ENCODE data around the gene CEP76. TPM values are rescaled to one million over a fixed set of nuclear protein-coding genes. Genes with fewer than 3 reads are reported as not detected.
A peak's percentile ranks its signal among the peaks of the same experiment; 100 is the strongest.

CEP76 gene
- total and polyA plus RNA-seq, 2 donors (not counting 1 experiment from before 2014, with no cell fraction given): 5.3 to 10.0 TPM

- no peaks in the 10 kb centered on the region for H3K79me2 ChIP-seq (ENCODE audit: control insufficient read depth, insufficient read depth, low read length)
- Mint-ChIP-seq H3K4me1 (no peaks in the 10 kb centered on the region), H3K4me3 (no peak overlapping the region), H3K27me3 (no peaks in the 10 kb centered on the region), H3K27ac (peak overlapping the region; percentile 22), H3K9me3 (ENCODE audit: insufficient read depth) (no peaks in the 10 kb centered on the region)
- no peak for DNase-seq
- no peak for TF ChIP-seq EZH2 (IDR thresholded peaks at IDR 0.05; ENCODE audit: borderline replicate concordance, insufficient read depth, low read depth, low read length, poor library complexity, severe bottlenecking)
- no peak for TF ChIP-seq CTCF (IDR thresholded peaks at IDR 0.05)
- no peak overlapping the region for H3K9ac ChIP-seq (ENCODE audit: low read length)
- H4K20me1 ChIP-seq (ENCODE audit: control insufficient read depth, insufficient read depth, low read length, poor library complexity, severe bottlenecking): no peaks in the 10 kb centered on the region
- ChIA-PET POLR2A (no interaction called here), CTCF (no interaction called here)
- H3K4me2 ChIP-seq (replicated peaks; ENCODE audit: low read depth, low read length, poor library complexity, severe bottlenecking): no peak overlapping the region
- no peaks in the 10 kb centered on the region for H3K9me3 ChIP-seq (ENCODE audit: control extremely low read depth in 1 of 3, control insufficient read depth in 2 of 3, insufficient read depth in 1 of 3, low read length in 2 of 3)
- no peak overlapping the region for H3K4me3 ChIP-seq (ENCODE audit: control extremely low read depth in 1 of 5, extremely low read depth in 1 of 5, insufficient read depth in 1 of 5, low read depth in 2 of 5, low read length in 4 of 5)
- H3K27ac ChIP-seq (ENCODE audit: low read length in 2 of 2): no peak overlapping the region
- H3K36me3 ChIP-seq (replicated peaks in 1 of 2; ENCODE audit: control extremely low read depth in 1 of 2, control insufficient read depth in 1 of 2, extremely low read depth in 1 of 2, insufficient read depth in 2 of 2, low read length in 1 of 2): no peaks in the 10 kb centered on the region
- no peaks in the 10 kb centered on the region for H3K27me3 ChIP-seq (replicated peaks in 1 of 4; ENCODE audit: control extremely low read depth in 1 of 4, control insufficient read depth in 3 of 4, insufficient read depth in 4 of 4, low read length in 3 of 4)
- intact Hi-C loops (cut with micrococcal nuclease): no loop called here
- WGBS (ENCODE audit: insufficient coverage): 96% methylated on average over 9 of the region's 9 CpGs
- no peak overlapping the region for H2AFZ ChIP-seq (ENCODE audit: insufficient read depth, low read depth, low read length, poor library complexity, severe bottlenecking)
- no peak for ATAC-seq (ENCODE audit: low read depth)
- H3K4me1 ChIP-seq (ENCODE audit: control insufficient read depth in 2 of 2, insufficient read depth in 2 of 2, low read length in 2 of 2): no peaks in the 10 kb centered on the region
Observed at GRCh38 chr18:12692206-12692605, 10.3 kb downstream of the CEP76 start.

- POLR2A ChIA-PET: no interaction called here
- no CpG with 5 or more reads among the region's 4 CpGs for WGBS (ENCODE audit: insufficient coverage)
- DNase-seq (no peak), ATAC-seq (ENCODE audit: low read depth) (no peak)
- H3K27me3 ChIP-seq (replicated peaks in 1 of 4; ENCODE audit: control extremely low read depth in 1 of 4, control insufficient read depth in 3 of 4, insufficient read depth in 4 of 4, low read length in 3 of 4): no peaks in the 10 kb centered on the region
- H3K36me3 ChIP-seq (replicated peaks in 1 of 2; ENCODE audit: control extremely low read depth in 1 of 2, control insufficient read depth in 1 of 2, extremely low read depth in 1 of 2, insufficient read depth in 2 of 2, low read length in 1 of 2): no peaks in the 10 kb centered on the region
- no peak overlapping the region for H3K4me3 ChIP-seq (ENCODE audit: control extremely low read depth in 1 of 5, extremely low read depth in 1 of 5, insufficient read depth in 1 of 5, low read depth in 2 of 5, low read length in 4 of 5)
- no peak overlapping the region for H3K9ac ChIP-seq (ENCODE audit: low read length)
- H3K27me3 Mint-ChIP-seq: no peaks in the 10 kb centered on the region
- H3K9me3 Mint-ChIP-seq (ENCODE audit: insufficient read depth): no peaks in the 10 kb centered on the region
- no peak overlapping the region for H2AFZ ChIP-seq (ENCODE audit: insufficient read depth, low read depth, low read length, poor library complexity, severe bottlenecking)
- H4K20me1 ChIP-seq (ENCODE audit: control insufficient read depth, insufficient read depth, low read length, poor library complexity, severe bottlenecking): no peaks in the 10 kb centered on the region
- H3K9me3 ChIP-seq (ENCODE audit: control extremely low read depth in 1 of 3, control insufficient read depth in 2 of 3, insufficient read depth in 1 of 3, low read length in 2 of 3): no peaks in the 10 kb centered on the region
- intact Hi-C loops (cut with micrococcal nuclease): no loop called here
- TF ChIP-seq EZH2 (IDR thresholded peaks at IDR 0.05; ENCODE audit: borderline replicate concordance, insufficient read depth, low read depth, low read length, poor library complexity, severe bottlenecking) (no peak), CTCF (IDR thresholded peaks at IDR 0.05) (no peak)
- H3K79me2 ChIP-seq (ENCODE audit: control insufficient read depth, insufficient read depth, low read length): no peaks in the 10 kb centered on the region
- no peaks in the 10 kb centered on the region for H3K4me1 ChIP-seq (ENCODE audit: control insufficient read depth in 2 of 2, insufficient read depth in 2 of 2, low read length in 2 of 2)
- no peak overlapping the region for H3K27ac ChIP-seq (ENCODE audit: low read length in 2 of 2)
- H3K4me2 ChIP-seq (replicated peaks; ENCODE audit: low read depth, low read length, poor library complexity, severe bottlenecking): no peak overlapping the region
- H3K27ac Mint-ChIP-seq: no peak overlapping the region
- H3K4me1 Mint-ChIP-seq: no peaks in the 10 kb centered on the region
- no peak overlapping the region for H3K4me3 Mint-ChIP-seq
- CTCF ChIA-PET: no interaction called here
Observed at GRCh38 chr18:12689256-12689850, 13.2 kb downstream of the CEP76 start.

Measured in B cell (primary cell).